A549 treated with RU486 at 1 μM for 4 hours (cell line): ENCODE measurements around the gene TBC1D32. TPM values are rescaled to one million over a fixed set of nuclear protein-coding genes. Genes with fewer than 3 reads are reported as not detected.

ENCODE experiments used
- total RNA-seq: library from RNA; stranded (reverse); fragments of 200-300 nt; extraction: Qiagen RNA extraction; gene quantifications from 5 replicates; pipeline ENCODE4 v1.2.3, GENCODE V29; 2022; ENCODE audit warnings: low read depth

TBC1D32 gene, protein sequence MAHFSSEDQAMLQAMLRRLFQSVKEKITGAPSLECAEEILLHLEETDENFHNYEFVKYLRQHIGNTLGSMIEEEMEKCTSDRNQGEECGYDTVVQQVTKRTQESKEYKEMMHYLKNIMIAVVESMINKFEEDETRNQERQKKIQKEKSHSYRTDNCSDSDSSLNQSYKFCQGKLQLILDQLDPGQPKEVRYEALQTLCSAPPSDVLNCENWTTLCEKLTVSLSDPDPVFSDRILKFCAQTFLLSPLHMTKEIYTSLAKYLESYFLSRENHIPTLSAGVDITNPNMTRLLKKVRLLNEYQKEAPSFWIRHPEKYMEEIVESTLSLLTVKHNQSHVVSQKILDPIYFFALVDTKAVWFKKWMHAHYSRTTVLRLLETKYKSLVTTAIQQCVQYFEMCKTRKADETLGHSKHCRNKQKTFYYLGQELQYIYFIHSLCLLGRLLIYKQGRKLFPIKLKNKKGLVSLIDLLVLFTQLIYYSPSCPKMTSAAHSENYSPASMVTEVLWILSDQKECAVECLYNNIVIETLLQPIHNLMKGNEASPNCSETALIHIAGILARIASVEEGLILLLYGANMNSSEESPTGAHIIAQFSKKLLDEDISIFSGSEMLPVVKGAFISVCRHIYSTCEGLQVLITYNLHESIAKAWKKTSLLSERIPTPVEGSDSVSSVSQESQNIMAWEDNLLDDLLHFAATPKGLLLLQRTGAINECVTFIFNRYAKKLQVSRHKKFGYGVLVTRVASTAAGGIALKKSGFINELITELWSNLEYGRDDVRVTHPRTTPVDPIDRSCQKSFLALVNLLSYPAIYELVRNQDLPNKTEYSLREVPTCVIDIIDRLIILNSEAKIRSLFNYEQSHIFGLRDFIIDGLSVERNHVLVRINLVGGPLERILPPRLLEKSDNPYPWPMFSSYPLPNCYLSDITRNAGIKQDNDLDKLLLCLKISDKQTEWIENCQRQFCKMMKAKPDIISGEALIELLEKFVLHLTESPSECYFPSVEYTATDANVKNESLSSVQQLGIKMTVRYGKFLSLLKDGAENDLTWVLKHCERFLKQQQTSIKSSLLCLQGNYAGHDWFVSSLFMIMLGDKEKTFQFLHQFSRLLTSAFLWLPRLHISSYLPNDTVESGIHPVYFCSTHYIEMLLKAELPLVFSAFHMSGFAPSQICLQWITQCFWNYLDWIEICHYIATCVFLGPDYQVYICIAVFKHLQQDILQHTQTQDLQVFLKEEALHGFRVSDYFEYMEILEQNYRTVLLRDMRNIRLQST
- total RNA-seq = 0.32 to 2.4 TPM (median 1.0 TPM) in 5 replicates

GRCh38 chr6:121334299-121335086, at the start of gene TBC1D32:
TBC1D32 (minus strand) TSS chr6:121334480; CDS start chr6:121334430, 50 bp downstream.

Other genes starting within 250 kb of the TBC1D32 start
- 50.3 to 83.3 TPM (median 81.3 TPM) in 5 replicates for gene GJA1, start 101.2 kb upstream of the TBC1D32 start, total RNA-seq